HG03064 (cell line): ENCODE results near the gene DHX16.
"Not testable (repeated sequence)": the region's sequence is repeated elsewhere in the genome, so short reads cannot be mapped to it uniquely, and the experiment has no call there.

Experiments
- ATAC-seq: cut with Tn5 transposase; IDR thresholded peaks from one replicate; pipeline ENCODE4 v1.9.1; 2021; ENCODE audit warnings: low read depth; ENCODE audit not compliant: unreplicated experiment

DHX16 gene

GRCh38 chr6:30672445-30673253 lies at the start of gene DHX16:
Gene DHX16, minus strand, starts transcription at chr6:30673006. Its CDS starts 165 bp downstream, at chr6:30672841.
- ATAC-seq = peak; percentile 61

- not testable (repeated sequence) for ATAC-seq
Observed at GRCh38 chr6:30722025-30722279, 49.1 kb upstream of the DHX16 start.

DNA sequence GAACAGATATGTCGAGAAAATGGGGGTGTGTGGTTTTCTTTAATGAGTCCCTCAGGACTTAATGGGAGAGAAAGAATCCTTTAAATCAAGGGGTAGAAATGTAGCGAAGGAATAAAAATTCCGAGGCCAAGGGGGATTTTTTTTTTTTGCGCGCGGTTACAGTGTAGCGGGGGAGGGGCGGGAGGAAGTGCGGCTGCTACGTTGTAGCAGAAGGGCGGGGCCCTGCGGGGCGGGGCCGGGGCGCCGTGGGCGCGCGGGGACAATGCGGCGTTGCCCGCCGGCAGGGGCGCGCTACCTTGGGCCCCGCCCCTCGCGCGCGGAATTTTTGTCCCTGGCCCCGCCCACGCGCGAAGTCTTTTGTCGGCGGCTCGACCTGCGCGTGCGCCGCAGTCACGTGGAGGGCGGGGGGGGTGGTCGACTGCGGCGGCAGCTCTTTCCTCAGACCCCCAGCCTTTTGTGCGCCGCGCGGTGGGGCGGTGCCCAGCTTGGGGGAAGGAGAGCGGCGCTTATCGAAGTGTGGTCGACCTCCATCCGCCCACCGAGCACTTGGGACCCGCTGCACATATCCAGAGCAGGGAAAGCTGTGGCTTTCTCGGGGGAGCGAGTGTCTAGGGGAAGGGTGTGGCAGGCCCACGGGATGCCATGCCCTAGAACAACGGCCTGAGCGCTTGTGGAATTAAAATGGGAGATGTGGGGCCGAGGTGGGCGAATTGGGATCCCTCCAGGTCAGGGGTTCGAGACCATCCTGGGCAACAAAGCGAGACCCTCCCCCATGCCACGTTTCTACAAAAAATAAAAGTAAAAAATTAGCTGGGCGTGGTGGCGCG lies 48.6 kb upstream of the DHX16 start:
- ATAC-seq = no peak

DNA sequence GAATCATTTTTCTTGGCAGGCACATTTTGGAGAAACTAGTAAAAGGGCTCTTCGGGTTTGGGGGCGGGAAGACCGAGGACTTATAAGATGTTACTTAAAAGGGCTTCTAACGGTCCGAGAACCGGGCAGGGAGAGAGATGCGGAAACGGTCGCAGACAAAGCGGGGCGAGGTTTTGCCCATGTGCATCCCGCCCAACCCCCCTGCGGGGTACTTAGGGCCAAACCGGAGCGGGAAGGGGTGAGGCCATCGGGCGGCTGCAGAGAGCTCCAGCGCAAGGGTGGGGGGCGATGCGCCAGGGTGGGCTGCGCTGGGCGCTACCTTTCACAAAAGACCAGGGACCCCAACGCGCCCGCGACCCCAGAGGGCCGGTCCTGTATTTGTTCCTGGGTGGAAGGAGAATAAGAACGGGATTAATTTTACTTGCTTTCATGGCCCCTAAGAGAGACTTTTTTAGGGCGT lies 48.0 kb upstream of the DHX16 start:
- ATAC-seq = no peak

- peak; percentile 29 for ATAC-seq
Observed at GRCh38 chr6:30719791-30720737, 47.3 kb upstream of the DHX16 start, which contains the start of gene TUBB. Gene TUBB, plus strand, starts transcription at chr6:30720352. Its CDS starts 155 bp downstream, at chr6:30720507.

GRCh38 chr6:30719356-30719755 lies 46.5 kb upstream of the DHX16 start:
- ATAC-seq = no peak

DNA sequence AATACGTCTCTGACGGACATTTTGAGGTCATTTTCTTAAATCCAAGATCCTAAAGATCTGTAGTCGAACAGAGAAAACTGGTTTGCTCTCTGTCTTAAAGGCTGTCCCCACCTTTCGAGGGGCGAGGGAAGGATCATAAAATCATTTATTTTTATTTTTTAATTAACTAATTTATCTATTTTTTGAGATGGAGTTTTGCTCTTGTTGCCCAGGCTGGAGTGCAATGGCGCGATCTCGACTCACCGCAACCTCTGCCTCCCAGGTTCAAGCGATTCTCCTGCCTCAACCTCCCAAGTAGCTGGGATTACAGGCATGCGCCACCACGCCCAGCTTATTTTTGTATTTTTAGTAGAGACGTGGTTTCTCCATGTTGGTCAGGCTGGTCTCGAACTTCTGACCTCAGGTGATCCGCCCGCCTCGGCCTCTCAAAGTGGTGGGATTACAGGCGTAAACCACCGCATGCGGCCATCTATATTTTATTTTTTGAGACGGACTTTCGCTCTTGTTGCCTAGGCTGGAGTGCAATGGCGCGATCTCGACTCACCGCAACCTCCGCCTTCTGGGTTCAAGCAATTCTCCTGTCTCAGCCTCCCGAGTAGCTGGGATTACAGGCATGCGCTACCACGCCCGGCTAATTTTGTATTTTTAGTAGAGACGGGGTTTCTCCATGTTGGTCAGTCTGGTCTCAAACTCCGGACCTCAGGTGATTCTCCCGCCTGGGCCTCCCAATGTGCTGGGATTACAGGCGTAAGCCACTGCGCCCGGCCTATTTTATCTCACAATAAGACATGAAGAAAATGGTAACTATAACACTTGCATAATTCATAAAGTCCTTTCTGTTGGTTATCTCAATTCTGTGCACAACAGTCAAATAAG lies 45.3 kb upstream of the DHX16 start:
- ATAC-seq = not testable (repeated sequence)

DNA sequence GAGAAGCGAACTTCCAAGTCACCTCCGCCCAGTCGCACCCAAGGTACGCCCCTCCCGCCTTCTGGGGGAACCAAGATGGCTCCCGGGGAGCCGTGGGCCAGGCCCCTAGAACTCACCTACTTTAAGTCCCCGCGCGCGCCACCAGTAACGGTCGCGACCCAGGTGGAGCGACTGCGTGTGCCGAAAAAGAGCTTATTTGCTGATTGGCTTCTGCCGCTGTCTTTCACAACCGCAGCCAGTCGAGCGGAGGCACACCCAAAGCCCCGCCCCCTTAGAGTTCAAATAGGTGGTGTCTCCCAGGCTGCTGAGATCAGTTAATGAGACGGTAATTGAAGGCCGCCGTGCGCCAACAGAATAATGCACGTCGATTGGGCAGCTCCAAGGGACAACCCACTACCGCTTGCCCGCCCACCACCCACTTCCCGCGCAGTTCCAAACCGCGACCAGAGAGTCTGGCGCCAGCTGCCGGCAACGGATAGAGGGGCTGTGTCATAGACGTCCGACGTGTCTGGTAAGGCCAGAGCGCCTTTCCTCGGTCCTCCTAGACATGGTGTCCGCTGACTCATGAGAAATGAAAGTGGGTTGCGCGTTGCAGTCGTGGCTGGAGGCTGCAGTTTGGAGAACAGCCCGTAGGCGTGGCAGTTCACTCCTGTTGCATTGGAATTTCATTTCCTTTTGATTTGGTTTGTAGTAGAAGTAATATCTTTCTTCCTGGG lies 44.5 kb upstream of the DHX16 start, which contains the start of gene MDC1:
MDC1 (minus strand) TSS at position 153 of the 716 bp plus-strand sequence. CDS start 2,106 bp downstream, outside the sequence.
- ATAC-seq = peak; percentile 65

- no peak for ATAC-seq
Observed at GRCh38 chr6:30716879-30717128, 44.0 kb upstream of the DHX16 start.

- ATAC-seq = no peak
Observed at GRCh38 chr6:30714263-30714662, 41.5 kb upstream of the DHX16 start.

- no peak for ATAC-seq
Observed at GRCh38 chr6:30712441-30712945, 39.7 kb upstream of the DHX16 start.

- ATAC-seq = no peak
Observed at GRCh38 chr6:30711758-30712380, 39.1 kb upstream of the DHX16 start.

GRCh38 chr6:30709101-30709868 lies 36.5 kb upstream of the DHX16 start:
- no peak for ATAC-seq

DNA sequence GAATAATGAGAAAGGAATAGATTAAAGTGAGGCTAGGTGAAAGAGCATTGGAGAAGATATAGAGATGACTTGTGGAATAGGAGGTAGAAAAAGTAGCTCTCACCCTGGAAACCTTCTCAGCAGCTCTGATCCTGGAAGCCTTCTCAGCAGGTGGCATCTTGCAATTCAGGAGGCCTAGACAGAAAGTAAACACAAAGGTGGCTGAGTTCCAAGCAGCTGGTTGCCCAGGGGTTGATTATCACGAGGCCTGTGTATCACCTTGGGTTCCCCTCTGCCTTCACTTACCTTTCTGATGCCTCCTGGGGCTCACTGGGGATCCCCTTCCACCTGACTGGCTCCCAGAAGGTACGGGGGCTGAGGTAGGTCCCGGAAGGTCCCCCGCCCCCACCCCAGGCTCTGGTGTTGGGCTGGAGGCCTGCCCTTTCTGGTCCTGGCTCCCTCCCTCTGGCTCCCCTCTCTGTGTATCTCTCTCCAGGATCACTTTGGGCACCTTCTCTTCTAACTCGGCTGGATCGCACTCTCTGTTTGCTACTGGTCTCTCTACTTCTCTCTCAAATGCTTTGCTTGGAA lies 34.6 kb upstream of the DHX16 start:
- no peak for ATAC-seq

GRCh38 chr6:30705620-30706019 lies 32.8 kb upstream of the DHX16 start:
- ATAC-seq = no peak

GRCh38 chr6:30703821-30704220 lies 31.0 kb upstream of the DHX16 start:
- ATAC-seq = no peak

DNA sequence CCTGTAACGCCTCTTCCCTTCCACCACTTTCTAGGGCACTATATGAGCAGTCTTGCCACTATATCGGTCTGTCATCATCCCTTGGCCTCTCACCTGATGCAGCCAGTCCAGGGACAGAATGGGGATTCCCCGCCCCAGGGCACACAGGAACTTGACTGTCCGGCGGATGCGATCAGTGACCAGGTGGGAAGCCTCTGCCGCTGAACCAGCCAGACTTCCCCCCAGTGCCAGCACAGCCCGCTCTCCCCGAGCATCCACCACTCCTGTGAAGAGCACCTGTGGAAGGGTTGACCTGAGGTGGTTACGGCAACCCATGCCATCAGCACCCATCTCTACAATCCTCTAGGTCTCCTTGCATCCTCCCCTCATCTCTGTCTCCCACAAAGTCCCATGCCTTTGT lies 30.2 kb upstream of the DHX16 start:
- no peak for ATAC-seq
